ENCODE results near the gene LCN2.
"Not testable (repeated sequence)": the region's sequence is repeated elsewhere in the genome, so short reads cannot be mapped to it uniquely, and the experiment has no call there.

LCN2 gene

GRCh38 chr9:128128836-128129590, 20.2 kb upstream of the LCN2 start:
- DNase-seq = no peak

- not testable (repeated sequence) for DNase-seq
These were observed 19.2 kb upstream of the LCN2 start for GRCh38 chr9:128129976-128130590.

GRCh38 chr9:128130651-128131050, 18.6 kb upstream of the LCN2 start:
- DNase-seq = not testable (repeated sequence)

GRCh38 chr9:128131346-128131745, 17.9 kb upstream of the LCN2 start:
- not testable (repeated sequence) for DNase-seq

- DNase-seq = peak; percentile 50
These were observed 17.1 kb upstream of the LCN2 start for GRCh38 chr9:128132139-128132538.

- not testable (repeated sequence) for DNase-seq
These were observed 13.7 kb upstream of the LCN2 start for GRCh38 chr9:128135561-128135960.

- no peak for DNase-seq
These were observed 12.1 kb upstream of the LCN2 start for GRCh38 chr9:128136816-128137793.

GRCh38 chr9:128138001-128138400, 11.3 kb upstream of the LCN2 start:
- no peak for DNase-seq

GRCh38 chr9:128139621-128140020, 9.6 kb upstream of the LCN2 start:
- DNase-seq = no peak

GRCh38 chr9:128141604-128142003, 7.6 kb upstream of the LCN2 start:
- no peak for DNase-seq

GRCh38 chr9:128142061-128142460, 7.2 kb upstream of the LCN2 start:
- no peak for DNase-seq

- no peak for DNase-seq
These were observed 6.7 kb upstream of the LCN2 start for GRCh38 chr9:128142596-128142995.

GRCh38 chr9:128143525-128144238, 5.6 kb upstream of the LCN2 start:
- DNase-seq = no peak

GRCh38 chr9:128144239-128145181, 4.7 kb upstream of the LCN2 start:
- DNase-seq = no peak

- DNase-seq = no peak
These were observed 3.7 kb upstream of the LCN2 start for GRCh38 chr9:128145536-128145935.

GRCh38 chr9:128145951-128146351, 3.3 kb upstream of the LCN2 start:
- DNase-seq = no peak

GRCh38 chr9:128146591-128147120, 2.6 kb upstream of the LCN2 start:
- DNase-seq = no peak

- no peak for DNase-seq
These were observed 698 bp upstream of the LCN2 start for GRCh38 chr9:128148509-128149000.

- no peak for DNase-seq
These were observed 819 bp downstream of the LCN2 start for GRCh38 chr9:128149951-128150593.

- no peak for DNase-seq
These were observed 1.5 kb downstream of the LCN2 start for GRCh38 chr9:128150594-128151308.
